Neutrophil (primary cell): ENCODE data around the gene CNGA2.

Experiments
- H3K27ac ChIP-seq: fragments of 200-600 bp; sonication (generic); 2 replicates; pipeline ENCODE4 v1.5.1; 2016; ENCODE audit warnings: mild to moderate bottlenecking, moderate library complexity
- H3K27me3 ChIP-seq: fragments of 200-600 bp; sonication (generic); 2 replicates; pipeline ENCODE4 v1.6.0; 2016; ENCODE audit warnings: mild to moderate bottlenecking
- H3K36me3 ChIP-seq: fragments of 200-600 bp; sonication (generic); 2 replicates; pipeline ENCODE4 v1.5.1; 2017
- H3K4me1 ChIP-seq, 2 experiments: fragments of 200-600 bp in 1 of 2; sonication (generic) in 1 of 2; 1 replicate in 1 of 2; 2 replicates in 1 of 2; pipeline versions ENCODE4 v1.5.1 to v1.6.1; 2013 to 2016; ENCODE audit warnings: low read depth in 1 of 2, low read length in 1 of 2, mild to moderate bottlenecking in 1 of 2, moderate library complexity in 1 of 2; ENCODE audit not compliant: control insufficient read depth in 1 of 2, insufficient read depth in 1 of 2
- H3K4me3 ChIP-seq, 2 experiments: fragments of 200-600 bp in 1 of 2; sonication (generic) in 1 of 2; 1 replicate in 1 of 2; 2 replicates in 1 of 2; pipeline ENCODE4 v1.5.1; 2013 to 2016; ENCODE audit warnings: low read depth in 1 of 2, low read length in 1 of 2, mild to moderate bottlenecking in 1 of 2, moderate library complexity in 1 of 2
- H3K9me3 ChIP-seq: fragments of 200-600 bp; sonication (generic); 2 replicates; pipeline ENCODE4 v1.5.1; 2016
- TF ChIP-seq, protein P1 (sequence below): fragments of 200-600 bp; sonication (generic); IDR thresholded peaks from 2 replicates; pipeline ENCODE4 v1.5.1; 2016; ENCODE audit warnings: antibody characterized with exemption

CNGA2 gene

DNA sequence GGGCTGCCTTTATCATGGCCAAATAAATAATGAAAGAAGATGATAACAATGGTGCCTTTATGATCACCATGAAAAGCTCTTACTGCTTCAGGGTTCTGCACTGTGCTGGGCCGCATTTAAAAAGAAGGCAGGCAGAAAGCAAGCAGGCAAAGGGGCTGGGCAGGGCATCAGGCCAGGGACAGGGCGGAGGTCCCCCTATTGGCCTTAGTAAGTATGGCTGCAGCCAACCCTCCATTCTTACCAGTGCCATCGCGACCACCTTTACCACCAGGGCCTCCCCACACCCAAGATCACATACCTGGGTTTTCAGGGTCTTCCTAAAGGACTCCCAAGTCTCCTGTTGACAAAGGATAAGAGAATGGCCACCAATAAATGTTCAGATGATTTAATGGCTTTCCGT is 38.9 kb downstream of the CNGA2 start:
- Histone ChIP-seq H3K27ac (no peak overlapping the region), H3K4me3 (no peak overlapping the region)
- TF ChIP-seq, protein P1, sequence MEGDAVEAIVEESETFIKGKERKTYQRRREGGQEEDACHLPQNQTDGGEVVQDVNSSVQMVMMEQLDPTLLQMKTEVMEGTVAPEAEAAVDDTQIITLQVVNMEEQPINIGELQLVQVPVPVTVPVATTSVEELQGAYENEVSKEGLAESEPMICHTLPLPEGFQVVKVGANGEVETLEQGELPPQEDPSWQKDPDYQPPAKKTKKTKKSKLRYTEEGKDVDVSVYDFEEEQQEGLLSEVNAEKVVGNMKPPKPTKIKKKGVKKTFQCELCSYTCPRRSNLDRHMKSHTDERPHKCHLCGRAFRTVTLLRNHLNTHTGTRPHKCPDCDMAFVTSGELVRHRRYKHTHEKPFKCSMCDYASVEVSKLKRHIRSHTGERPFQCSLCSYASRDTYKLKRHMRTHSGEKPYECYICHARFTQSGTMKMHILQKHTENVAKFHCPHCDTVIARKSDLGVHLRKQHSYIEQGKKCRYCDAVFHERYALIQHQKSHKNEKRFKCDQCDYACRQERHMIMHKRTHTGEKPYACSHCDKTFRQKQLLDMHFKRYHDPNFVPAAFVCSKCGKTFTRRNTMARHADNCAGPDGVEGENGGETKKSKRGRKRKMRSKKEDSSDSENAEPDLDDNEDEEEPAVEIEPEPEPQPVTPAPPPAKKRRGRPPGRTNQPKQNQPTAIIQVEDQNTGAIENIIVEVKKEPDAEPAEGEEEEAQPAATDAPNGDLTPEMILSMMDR, result no peak

GRCh38 chrX:151774421-151774820 is 39.9 kb downstream of the CNGA2 start:
- no peaks in the 10 kb centered on the region for H3K4me1 ChIP-seq
- no peaks in the 10 kb centered on the region for H3K36me3 ChIP-seq
- H3K9me3 ChIP-seq, result no peaks in the 10 kb centered on the region
- no peak overlapping the region for H3K4me3 ChIP-seq
- TF ChIP-seq, protein P1, result no peak
- no peaks in the 10 kb centered on the region for H3K27me3 ChIP-seq
- H3K27ac ChIP-seq, result no peak overlapping the region

More for the DNA sequence above, 38.9 kb downstream of the CNGA2 start:
- no peaks in the 10 kb centered on the region for H3K27me3 ChIP-seq
- no peaks in the 10 kb centered on the region for H3K36me3 ChIP-seq
- H3K9me3 ChIP-seq, result no peaks in the 10 kb centered on the region
- H3K4me1 ChIP-seq, result no peaks in the 10 kb centered on the region

DNA sequence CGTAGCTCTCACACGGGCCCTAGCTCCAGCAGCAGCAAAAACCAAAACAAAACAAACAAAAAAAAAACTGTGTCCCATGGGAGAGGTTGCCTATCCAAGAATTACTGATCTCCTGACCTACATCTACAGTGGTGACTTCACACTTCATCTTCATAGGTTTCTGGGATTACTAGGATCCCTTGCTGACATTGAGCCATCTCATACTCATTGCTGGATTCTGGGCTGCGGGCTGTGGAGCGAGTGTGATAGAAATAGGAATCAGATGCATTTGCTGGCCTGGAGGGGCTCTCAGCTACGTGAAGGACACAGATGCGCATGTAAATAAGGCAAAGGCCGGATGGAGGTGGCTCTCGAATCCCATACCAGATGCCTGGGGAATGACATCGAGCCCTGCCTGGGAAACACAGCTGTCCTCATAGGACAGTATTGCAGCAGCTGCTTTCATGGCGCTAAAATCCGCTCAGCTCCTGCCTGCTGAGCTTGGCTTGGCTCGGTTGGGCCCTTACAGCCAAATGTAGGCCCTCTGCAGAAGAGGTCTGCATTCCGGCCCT is 41.7 kb downstream of the CNGA2 start:
- no peaks in the 10 kb centered on the region for H3K27me3 ChIP-seq
- no peak overlapping the region for H3K27ac ChIP-seq
- H3K4me1 ChIP-seq, result no peaks in the 10 kb centered on the region
- H3K9me3 ChIP-seq, result no peaks in the 10 kb centered on the region
- H3K36me3 ChIP-seq, result no peaks in the 10 kb centered on the region
- no peak overlapping the region for H3K4me3 ChIP-seq
- TF ChIP-seq, protein P1, result no peak

- H3K4me3 ChIP-seq, result no peak overlapping the region
- H3K9me3 ChIP-seq, result no peaks in the 10 kb centered on the region
- no peaks in the 10 kb centered on the region for H3K36me3 ChIP-seq
- H3K27me3 ChIP-seq, result no peaks in the 10 kb centered on the region
- no peaks in the 10 kb centered on the region for H3K4me1 ChIP-seq
- TF ChIP-seq, protein P1, result no peak
- H3K27ac ChIP-seq, result no peak overlapping the region
These were observed 42.4 kb downstream of the CNGA2 start for GRCh38 chrX:151776936-151777335.

- Histone ChIP-seq H3K27ac (no peak overlapping the region), H3K4me1 (no peaks in the 10 kb centered on the region), H3K36me3 (no peaks in the 10 kb centered on the region), H3K27me3 (no peaks in the 10 kb centered on the region), H3K9me3 (no peaks in the 10 kb centered on the region), H3K4me3 (no peak overlapping the region)
- TF ChIP-seq, protein P1, result no peak
These were observed 44.7 kb downstream of the CNGA2 start for GRCh38 chrX:151779258-151779657.

GRCh38 chrX:151780621-151781020 is 46.1 kb downstream of the CNGA2 start:
- TF ChIP-seq, protein P1, result no peak
- Histone ChIP-seq H3K27ac (no peak overlapping the region), H3K27me3 (no peaks in the 10 kb centered on the region), H3K4me1 (no peaks in the 10 kb centered on the region), H3K9me3 (no peaks in the 10 kb centered on the region), H3K36me3 (no peaks in the 10 kb centered on the region), H3K4me3 (no peak overlapping the region)
